H1 (cell line): ENCODE results near the gene CSPG5.

Experiments
- CBX8 ChIP-seq: fragments of 300-800, 300-1000 bp; sonication (generic); IDR thresholded peaks from 2 replicates; pipeline ENCODE4 v1.7.1; 2016; ENCODE audit warnings: low read depth, low read length, borderline replicate concordance
- JUND ChIP-seq: IDR thresholded peaks from 2 replicates; pipeline ENCODE4 v1.6.1; 2011; ENCODE audit warnings: mild to moderate bottlenecking, improper control_type of control experiment, low read length
- RNF2 ChIP-seq: fragments of 200-900, 300-1000 bp; sonication (generic); IDR thresholded peaks from 2 replicates; pipeline ENCODE4 v1.7.1; 2016; ENCODE audit warnings: borderline replicate concordance, low read depth, mild to moderate bottlenecking, antibody characterized with exemption, low read length; ENCODE audit not compliant: poor library complexity, severe bottlenecking; ENCODE audit errors: missing control alignments
- TF ChIP-seq, protein P1 (sequence below), 3 experiments: IDR thresholded peaks; 1 replicate in 2 of 3; 2 replicates in 1 of 3; pipeline versions ENCODE4 v1.5.1 to v1.6.1; 2011; ENCODE audit warnings: low read length in 3 of 3, mild to moderate bottlenecking in 3 of 3, inconsistent platforms in 2 of 3, low read depth in 1 of 3, moderate library complexity in 1 of 3; ENCODE audit not compliant: insufficient read depth in 1 of 3; ENCODE audit errors: control extremely low read depth in 1 of 3

GRCh38 chr3:47523310-47524073 lies 55.2 kb downstream of the CSPG5 start:
- TF ChIP-seq, protein P1, sequence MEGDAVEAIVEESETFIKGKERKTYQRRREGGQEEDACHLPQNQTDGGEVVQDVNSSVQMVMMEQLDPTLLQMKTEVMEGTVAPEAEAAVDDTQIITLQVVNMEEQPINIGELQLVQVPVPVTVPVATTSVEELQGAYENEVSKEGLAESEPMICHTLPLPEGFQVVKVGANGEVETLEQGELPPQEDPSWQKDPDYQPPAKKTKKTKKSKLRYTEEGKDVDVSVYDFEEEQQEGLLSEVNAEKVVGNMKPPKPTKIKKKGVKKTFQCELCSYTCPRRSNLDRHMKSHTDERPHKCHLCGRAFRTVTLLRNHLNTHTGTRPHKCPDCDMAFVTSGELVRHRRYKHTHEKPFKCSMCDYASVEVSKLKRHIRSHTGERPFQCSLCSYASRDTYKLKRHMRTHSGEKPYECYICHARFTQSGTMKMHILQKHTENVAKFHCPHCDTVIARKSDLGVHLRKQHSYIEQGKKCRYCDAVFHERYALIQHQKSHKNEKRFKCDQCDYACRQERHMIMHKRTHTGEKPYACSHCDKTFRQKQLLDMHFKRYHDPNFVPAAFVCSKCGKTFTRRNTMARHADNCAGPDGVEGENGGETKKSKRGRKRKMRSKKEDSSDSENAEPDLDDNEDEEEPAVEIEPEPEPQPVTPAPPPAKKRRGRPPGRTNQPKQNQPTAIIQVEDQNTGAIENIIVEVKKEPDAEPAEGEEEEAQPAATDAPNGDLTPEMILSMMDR (IDR thresholded peaks at IDR 0.05; ENCODE audit: control extremely low read depth in 1 of 3, insufficient read depth in 1 of 3, low read depth in 1 of 3, low read length in 3 of 3) = no peak
- TF ChIP-seq JUND (no peak), CBX8 (no peak), RNF2 (no peak)
